Gastroesophageal sphincter (tissue), 4 donors: Measurements from ENCODE around the gene PRDM16. TPM values are rescaled to one million over a fixed set of nuclear protein-coding genes. Genes with fewer than 3 reads are reported as not detected.

Experiments
- ATAC-seq: fragments of 150-250 bp; one replicate; pipeline ENCODE4 v1.9.1; 2016; ENCODE audit warnings: mild to moderate bottlenecking, moderate library complexity
- H3K27ac ChIP-seq, 4 donors: fragments of 200-600 bp; sonication (generic) in 3 of 4; 1 replicate in 3 of 4; 2 replicates in 1 of 4; pipeline ENCODE4 v1.5.1; 2016 to 2019
- H3K27me3 ChIP-seq: fragments of 200-600 bp; sonication (generic); one replicate; pipeline ENCODE4 v1.5.1; 2019
- H3K36me3 ChIP-seq, 2 donors: fragments of 200-600 bp; sonication (generic); one replicate each; pipeline ENCODE4 v1.5.1; 2019; ENCODE audit warnings: control low read depth in 1 of 2
- H3K4me1 ChIP-seq, 3 donors: fragments of 200-600 bp; sonication (generic); 1 replicate in 2 of 3; 2 replicates in 1 of 3; pipeline ENCODE4 v1.5.1; 2016 to 2019; ENCODE audit warnings: control low read depth in 2 of 3
- H3K4me3 ChIP-seq, 2 donors: fragments of 200-600 bp; sonication (generic); one replicate each; pipeline ENCODE4 v1.5.1; 2019; ENCODE audit warnings: mild to moderate bottlenecking in 1 of 2, moderate library complexity in 1 of 2
- H3K9me3 ChIP-seq, 3 donors: fragments of 200-600 bp; sonication (generic); one replicate each; pipeline ENCODE4 v1.5.1; 2017 to 2019; ENCODE audit warnings: control low read depth in 2 of 3
- EP300 ChIP-seq: sonication (generic); formaldehyde crosslinking; IDR thresholded peaks from one replicate; pipeline ENCODE4 v1.6.1; 2017; ENCODE audit warnings: antibody characterized with exemption, mild to moderate bottlenecking
- POLR2A ChIP-seq, 2 donors: fragments of 450-650 bp; IDR thresholded peaks; one replicate each; pipeline ENCODE4 v1.6.1; 2017; ENCODE audit warnings: antibody characterized with exemption in 2 of 2, mild to moderate bottlenecking in 2 of 2, moderate library complexity in 1 of 2
- POLR2AphosphoS5 ChIP-seq: sonication (generic); formaldehyde crosslinking; IDR thresholded peaks from one replicate; pipeline ENCODE4 v1.6.1; 2017; ENCODE audit warnings: antibody characterized with exemption
- WGBS, 2 donors: methylation state at CpG; one replicate each; pipeline ENCODE4 v1.1.5; 2018; ENCODE audit warnings: low coverage in 1 of 2; 5-methylcytosine and 5-hydroxymethylcytosine counted together
- total RNA-seq, 4 donors: library from RNA; depleted of rRNA; stranded (reverse); fragments of >200 nt; gene quantifications; one replicate each; pipeline ENCODE4 v1.1.0, GENCODE V29; 2016
- TF ChIP-seq, protein P1 (sequence below), 4 experiments: fragments of 200-600 bp in 2 of 4; fragments of 450-650 bp in 2 of 4; sonication (generic) in 1 of 4; IDR thresholded peaks; one replicate each; pipeline ENCODE4 v1.5.1; 2017 to 2019; ENCODE audit warnings: antibody characterized with exemption in 4 of 4, mild to moderate bottlenecking in 2 of 4, moderate library complexity in 2 of 4

The PRDM16 gene
- total RNA-seq, 4 donors from 2014 or later, result 1.1 to 3.4 (median 1.6) TPM

GRCh38 chr1:3216015-3216391 lies 147.0 kb downstream of the PRDM16 start:
- H3K9me3 ChIP-seq, result no peaks in the 10 kb centered on the region
- H3K36me3 ChIP-seq, result no peaks in the 10 kb centered on the region
- ATAC-seq, result no peak
- peaks cover 0 to 46% (median 0%) of the 10 kb centered on the region in 3 donors for H3K4me1 ChIP-seq
- WGBS, 2 donors, result 92% methylated on average over 7 of the region's 7 CpGs; no CpG with 5 or more reads in 1 of the 2 donors
- TF ChIP-seq EP300 (no peak), POLR2A (IDR thresholded peaks at IDR 0.05) (no peak), POLR2AphosphoS5 (no peak)
- H3K27me3 ChIP-seq, result peaks cover 63% of the 10 kb centered on the region
- H3K27ac ChIP-seq, result peak overlapping the region in 1 of 4 donors; percentile 6
- no peak overlapping the region for H3K4me3 ChIP-seq

GRCh38 chr1:3217181-3217641 lies 148.2 kb downstream of the PRDM16 start:
- Histone ChIP-seq H3K4me1 (peaks cover 0 to 57% (median 0%) of the 10 kb centered on the region in 3 donors), H3K27me3 (peaks cover 66% of the 10 kb centered on the region), H3K27ac (peak overlapping the region in 1 of 4 donors; percentile 6), H3K4me3 (no peak overlapping the region), H3K9me3 (no peaks in the 10 kb centered on the region), H3K36me3 (no peaks in the 10 kb centered on the region)
- WGBS, 2 donors, result 64% methylated on average over 2 of the region's 15 CpGs; no CpG with 5 or more reads in 1 of the 2 donors
- no peak for ATAC-seq
- TF ChIP-seq EP300 (no peak), POLR2AphosphoS5 (no peak), POLR2A (IDR thresholded peaks at IDR 0.05) (no peak)
- TF ChIP-seq, protein P1, sequence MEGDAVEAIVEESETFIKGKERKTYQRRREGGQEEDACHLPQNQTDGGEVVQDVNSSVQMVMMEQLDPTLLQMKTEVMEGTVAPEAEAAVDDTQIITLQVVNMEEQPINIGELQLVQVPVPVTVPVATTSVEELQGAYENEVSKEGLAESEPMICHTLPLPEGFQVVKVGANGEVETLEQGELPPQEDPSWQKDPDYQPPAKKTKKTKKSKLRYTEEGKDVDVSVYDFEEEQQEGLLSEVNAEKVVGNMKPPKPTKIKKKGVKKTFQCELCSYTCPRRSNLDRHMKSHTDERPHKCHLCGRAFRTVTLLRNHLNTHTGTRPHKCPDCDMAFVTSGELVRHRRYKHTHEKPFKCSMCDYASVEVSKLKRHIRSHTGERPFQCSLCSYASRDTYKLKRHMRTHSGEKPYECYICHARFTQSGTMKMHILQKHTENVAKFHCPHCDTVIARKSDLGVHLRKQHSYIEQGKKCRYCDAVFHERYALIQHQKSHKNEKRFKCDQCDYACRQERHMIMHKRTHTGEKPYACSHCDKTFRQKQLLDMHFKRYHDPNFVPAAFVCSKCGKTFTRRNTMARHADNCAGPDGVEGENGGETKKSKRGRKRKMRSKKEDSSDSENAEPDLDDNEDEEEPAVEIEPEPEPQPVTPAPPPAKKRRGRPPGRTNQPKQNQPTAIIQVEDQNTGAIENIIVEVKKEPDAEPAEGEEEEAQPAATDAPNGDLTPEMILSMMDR (IDR thresholded peaks at IDR 0.05), result no peak

GRCh38 chr1:3217979-3218679 lies 149.1 kb downstream of the PRDM16 start:
- Histone ChIP-seq H3K9me3 (no peaks in the 10 kb centered on the region), H3K4me1 (peaks cover 0 to 61% (median 0%) of the 10 kb centered on the region in 3 donors), H3K27me3 (peaks cover 68% of the 10 kb centered on the region), H3K4me3 (no peak overlapping the region), H3K27ac (peak overlapping the region in 1 of 4 donors; percentile 22), H3K36me3 (no peaks in the 10 kb centered on the region)
- WGBS, 2 donors, result 80 to 86% methylated on average over 1 to 7 of the region's 23 CpGs
- no peak for TF ChIP-seq POLR2A (IDR thresholded peaks at IDR 0.05)
- TF ChIP-seq, protein P1 (IDR thresholded peaks at IDR 0.05), result no peak
- TF ChIP-seq POLR2AphosphoS5, result no peak
- TF ChIP-seq EP300, result no peak
- no peak for ATAC-seq

DNA sequence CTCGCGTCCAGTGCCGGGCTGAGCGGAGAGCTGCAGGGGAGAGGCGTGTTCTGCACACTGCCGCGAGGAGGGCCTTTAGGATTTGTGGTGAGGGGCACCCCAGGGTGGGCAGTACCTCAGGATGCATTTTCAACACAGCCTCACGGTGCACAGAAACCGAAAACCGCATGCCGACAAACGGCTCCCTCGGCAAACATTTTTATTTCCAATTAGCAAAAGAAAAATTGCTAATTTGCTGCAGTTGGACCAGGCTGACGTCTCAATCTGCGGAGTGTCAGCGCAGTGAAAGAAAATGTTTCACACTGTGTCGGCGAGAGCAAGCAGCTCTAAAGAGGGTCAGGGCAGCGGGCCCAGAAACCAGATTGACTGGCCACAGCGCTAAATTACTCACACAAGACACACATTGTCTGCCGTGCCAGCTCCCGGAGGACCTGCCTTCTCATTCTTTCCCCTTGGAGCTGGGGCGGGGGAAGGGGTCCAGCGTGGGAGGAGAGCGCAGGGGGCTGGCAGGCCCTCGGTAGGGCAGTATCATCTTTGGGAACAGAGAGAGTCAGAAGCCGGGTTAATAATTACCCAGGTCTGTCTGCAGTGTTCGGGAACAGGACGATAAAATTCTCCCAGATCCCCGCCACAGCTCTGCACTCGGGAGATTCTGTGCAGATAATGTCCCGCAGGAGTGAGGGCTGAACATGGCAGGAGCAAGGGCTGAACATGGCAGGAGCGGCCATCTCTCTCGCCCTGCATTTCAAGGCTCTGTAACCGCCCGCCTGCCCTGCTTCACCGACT lies 150.2 kb downstream of the PRDM16 start:
- ATAC-seq, result peak; percentile 39
- Histone ChIP-seq H3K36me3 (no peaks in the 10 kb centered on the region), H3K4me1 (peaks cover 0 to 61% (median 0%) of the 10 kb centered on the region in 3 donors), H3K27me3 (peaks cover 76% of the 10 kb centered on the region), H3K27ac (peak overlapping the region in 1 of 4 donors; percentile 30), H3K4me3 (no peak overlapping the region), H3K9me3 (no peaks in the 10 kb centered on the region)
- WGBS, 2 donors, result 19 to 66% methylated on average over 10 to 11 of the region's 37 CpGs
- TF ChIP-seq, protein P1 (IDR thresholded peaks at IDR 0.05), result no peak
- TF ChIP-seq EP300 (no peak), POLR2AphosphoS5 (peak; percentile 41)

DNA sequence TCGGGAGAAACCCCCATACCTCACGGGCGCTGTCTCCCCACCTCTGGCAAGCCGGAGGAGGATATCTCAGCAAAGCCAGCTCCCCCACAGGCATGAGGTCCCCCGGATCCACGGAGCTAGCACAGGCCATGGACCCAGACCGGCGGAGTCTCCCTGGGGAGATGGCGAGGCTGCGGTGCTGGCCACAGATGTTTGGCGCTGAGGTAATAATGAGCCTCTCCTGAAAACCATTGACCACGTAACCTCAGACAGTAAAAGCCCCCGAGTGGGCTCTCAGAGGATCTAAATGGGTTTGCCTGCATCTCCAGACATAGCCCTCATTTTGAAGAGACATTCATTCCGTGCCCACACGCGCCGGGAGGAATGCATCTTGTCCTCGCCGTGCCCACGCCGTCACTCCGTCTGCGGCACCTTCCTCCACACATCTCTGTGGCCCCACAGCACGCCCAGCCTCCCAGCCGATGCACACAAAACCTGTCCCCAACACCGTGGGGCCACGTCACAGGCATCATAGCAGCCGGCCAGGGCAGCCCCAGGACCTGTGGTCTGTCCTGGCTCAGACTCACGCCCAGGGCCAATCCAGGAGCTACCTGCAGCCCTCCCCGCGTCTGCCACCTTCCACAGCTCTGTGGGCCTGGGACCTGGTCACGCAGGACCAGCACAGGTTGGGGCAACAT lies 150.9 kb downstream of the PRDM16 start:
- 95 to 100% methylated on average over 1 to 4 of the region's 32 CpGs for WGBS, 2 donors
- H3K4me3 ChIP-seq, result no peak overlapping the region
- ATAC-seq, result no peak
- no peaks in the 10 kb centered on the region for H3K36me3 ChIP-seq
- H3K4me1 ChIP-seq, result peaks cover 0 to 61% (median 0%) of the 10 kb centered on the region in 3 donors
- peaks cover 76% of the 10 kb centered on the region for H3K27me3 ChIP-seq
- TF ChIP-seq EP300 (no peak), POLR2AphosphoS5 (no peak), POLR2A (IDR thresholded peaks at IDR 0.05) (no peak)
- no peaks in the 10 kb centered on the region for H3K9me3 ChIP-seq
- peak overlapping the region in 1 of 4 donors; percentile 30 for H3K27ac ChIP-seq
